Activated CD4-positive, alpha-beta memory T cell treated with anti-CD3 and anti-CD28 coated beads, Interleukin-2, amount 10 ng/mL, durations not matched to agents 7 days and 5 days (primary cell): Measurements from ENCODE around the gene TRPM2. TPM values are rescaled to one million over a fixed set of nuclear protein-coding genes. Genes with fewer than 3 reads are reported as not detected.
"Not testable (repeated sequence)": the region's sequence is repeated elsewhere in the genome, so short reads cannot be mapped to it uniquely, and the experiment has no call there.

Experiments
- CTCF ChIA-PET: fragments of 350-600 bp; sonication (Branson Sonifier 250); formaldehyde crosslinking; loops from one replicate; lab custom pipeline; 2021; ENCODE audit warnings: antibody characterized with exemption, inconsistent platforms; lab: Charles Lee
- POLR2A ChIA-PET: fragments of 350-600 bp; sonication (Branson Sonifier 250); formaldehyde crosslinking; loops from one replicate; lab custom pipeline; 2021; ENCODE audit warnings: antibody characterized with exemption; lab: Charles Lee
- DNase-seq: peaks from one replicate; pipeline ENCODE4 v3.0.0-alpha.2; 2020
- H3K27ac Mint-ChIP-seq: one replicate; pipeline ENCODE4 v1.8.0; 2021; ENCODE audit warnings: mild to moderate bottlenecking, mixed read lengths
- H3K27me3 Mint-ChIP-seq: one replicate; pipeline ENCODE4 v1.8.0; 2021; ENCODE audit warnings: mixed read lengths
- H3K36me3 Mint-ChIP-seq: one replicate; pipeline ENCODE4 v1.8.0; 2021; ENCODE audit warnings: low read depth, mixed read lengths
- H3K4me1 Mint-ChIP-seq: one replicate; pipeline ENCODE4 v1.8.0; 2021; ENCODE audit warnings: mixed read lengths
- H3K4me3 Mint-ChIP-seq: one replicate; pipeline ENCODE4 v1.8.0; 2021; ENCODE audit warnings: mild to moderate bottlenecking, mixed read lengths
- H3K9me3 Mint-ChIP-seq: one replicate; pipeline ENCODE4 v1.8.0; 2021; ENCODE audit warnings: mixed read lengths
- total RNA-seq, 2 experiments: library from RNA; stranded (reverse); gene quantifications; one replicate each; pipeline ENCODE4 v1.2.3, GENCODE V29; 2021

Gene TRPM2
- total RNA-seq, 2 experiments from 2014 or later = 13.7 to 14.8 TPM

DNA sequence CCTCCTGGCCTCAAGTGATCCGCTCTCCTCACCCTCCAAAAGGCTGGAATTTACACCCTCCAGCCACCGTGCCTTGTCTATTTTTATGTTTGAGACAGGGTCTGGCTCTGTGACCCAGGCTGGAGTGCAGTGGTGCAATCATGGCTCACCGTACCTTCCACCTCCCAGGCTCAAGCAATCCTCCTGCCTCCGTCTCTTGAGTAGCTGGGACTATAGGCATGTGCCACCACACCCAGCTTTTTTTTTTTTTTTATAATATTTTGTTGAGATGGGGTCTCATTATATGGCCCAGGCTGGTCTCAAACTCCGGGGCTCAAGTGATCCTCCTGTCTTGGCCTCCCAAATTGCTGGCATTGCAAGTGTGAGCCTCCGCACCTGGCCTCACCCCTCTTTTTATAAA lies 38.8 kb downstream of the TRPM2 start:
- Mint-ChIP-seq H3K4me3 (no peak overlapping the region), H3K9me3 (no peaks in the 10 kb centered on the region), H3K27me3 (peaks cover 2% of the 10 kb centered on the region), H3K36me3 (no peaks in the 10 kb centered on the region), H3K27ac (no peak overlapping the region), H3K4me1 (peaks cover 4% of the 10 kb centered on the region)
- no peak for DNase-seq
- CTCF ChIA-PET = no interaction called here
- POLR2A ChIA-PET = no interaction called here

DNA sequence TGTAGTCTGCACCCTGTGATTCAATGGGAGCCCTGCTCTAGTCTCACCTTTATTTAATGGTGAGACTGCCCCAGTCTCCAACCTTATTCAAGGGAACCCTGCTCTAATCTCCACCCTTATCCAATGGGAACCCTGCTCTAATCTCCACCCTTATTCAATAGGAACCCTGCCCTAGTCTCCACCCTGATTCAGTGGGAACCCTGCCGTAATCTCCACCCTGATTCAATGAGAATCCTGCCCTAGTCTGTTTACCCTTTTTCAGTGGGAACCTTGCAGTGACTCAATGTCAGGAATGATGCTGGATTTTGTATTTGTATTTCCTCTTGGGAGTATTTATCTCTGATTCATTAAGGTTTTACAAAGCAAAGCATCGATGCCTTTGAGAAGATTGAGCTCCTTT lies 39.5 kb downstream of the TRPM2 start:
- peaks cover 4% of the 10 kb centered on the region for H3K4me1 Mint-ChIP-seq
- H3K9me3 Mint-ChIP-seq = no peaks in the 10 kb centered on the region
- H3K27me3 Mint-ChIP-seq = peaks cover 2% of the 10 kb centered on the region
- POLR2A ChIA-PET = no interaction called here
- DNase-seq = no peak
- CTCF ChIA-PET = no interaction called here
- no peak overlapping the region for H3K27ac Mint-ChIP-seq
- no peaks in the 10 kb centered on the region for H3K36me3 Mint-ChIP-seq
- H3K4me3 Mint-ChIP-seq = no peak overlapping the region

DNA sequence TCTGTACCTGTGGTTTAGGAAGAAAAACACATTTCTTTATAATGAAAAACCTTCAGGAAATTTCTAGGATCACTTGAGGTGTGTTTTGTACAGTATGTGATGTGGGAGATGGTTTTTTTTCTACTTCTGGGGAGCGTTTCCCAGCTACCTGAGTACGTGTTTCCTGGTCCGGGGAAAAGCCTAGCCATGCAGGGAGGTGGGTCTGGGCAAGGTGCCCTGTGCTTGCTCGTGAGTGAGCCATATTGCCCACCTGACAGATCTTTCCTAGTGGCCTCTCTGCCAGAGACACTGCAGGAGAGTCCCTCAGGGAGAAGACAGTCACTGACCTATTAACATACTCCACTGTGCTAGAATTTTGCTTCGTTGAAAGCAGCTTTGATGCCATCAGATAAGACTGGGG lies 41.3 kb downstream of the TRPM2 start:
- no peaks in the 10 kb centered on the region for H3K36me3 Mint-ChIP-seq
- no peak for DNase-seq
- H3K4me1 Mint-ChIP-seq = peaks cover 4% of the 10 kb centered on the region
- no peaks in the 10 kb centered on the region for H3K9me3 Mint-ChIP-seq
- ChIA-PET POLR2A (no interaction called here), CTCF (interaction anchor here (0.6 kb wide), 1 partner anchor 456 kb away, joined by 3 read pairs; no protein-coding TSS in a partner anchor)
- H3K4me3 Mint-ChIP-seq = no peak overlapping the region
- no peaks in the 10 kb centered on the region for H3K27me3 Mint-ChIP-seq
- no peak overlapping the region for H3K27ac Mint-ChIP-seq

DNA sequence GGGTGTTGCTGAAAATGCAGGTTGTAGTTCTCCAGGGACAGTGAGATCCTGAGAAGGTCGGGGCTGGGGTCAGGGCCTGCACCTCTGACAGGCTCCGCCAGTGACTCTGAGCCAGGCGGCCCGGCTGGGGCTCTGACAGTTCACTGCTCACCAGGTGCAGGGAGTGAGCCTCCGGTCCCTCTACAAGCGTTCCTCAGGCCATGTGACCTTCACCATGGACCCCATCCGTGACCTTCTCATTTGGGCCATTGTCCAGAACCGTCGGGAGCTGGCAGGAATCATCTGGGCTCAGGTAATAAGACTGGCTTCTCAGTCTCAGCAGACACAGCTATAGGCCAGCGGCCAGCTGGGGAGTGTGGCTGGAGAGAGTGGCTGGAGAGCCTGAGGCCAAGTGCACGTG lies 41.8 kb downstream of the TRPM2 start:
- H3K4me3 Mint-ChIP-seq = no peak overlapping the region
- POLR2A ChIA-PET = no interaction called here
- peaks cover 4% of the 10 kb centered on the region for H3K4me1 Mint-ChIP-seq
- CTCF ChIA-PET = no interaction called here
- H3K9me3 Mint-ChIP-seq = no peaks in the 10 kb centered on the region
- no peaks in the 10 kb centered on the region for H3K27me3 Mint-ChIP-seq
- H3K27ac Mint-ChIP-seq = no peak overlapping the region
- no peaks in the 10 kb centered on the region for H3K36me3 Mint-ChIP-seq
- DNase-seq = no peak

DNA sequence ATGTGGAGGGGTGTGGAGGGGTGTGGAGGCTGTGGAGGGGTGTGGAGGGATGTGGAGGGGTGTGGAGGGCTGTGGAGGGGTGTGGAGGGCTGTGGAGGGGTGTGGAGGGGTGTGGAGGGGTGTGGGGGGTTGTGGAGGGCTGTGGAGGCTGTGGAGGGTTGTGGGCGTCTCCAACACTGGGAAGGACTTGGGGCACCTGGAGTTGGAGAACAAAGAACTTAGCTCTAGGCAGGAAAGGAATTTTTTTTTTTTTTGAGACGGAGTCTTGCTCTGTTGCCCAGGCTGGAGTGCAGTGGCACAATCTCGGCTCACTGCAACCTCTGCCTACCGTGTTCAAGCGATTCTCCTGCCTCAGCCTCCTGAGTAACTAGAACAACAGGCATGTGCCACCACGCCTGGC lies 43.4 kb downstream of the TRPM2 start:
- H3K4me1 Mint-ChIP-seq, CTCF ChIA-PET, H3K27me3 Mint-ChIP-seq, POLR2A ChIA-PET, DNase-seq, H3K9me3 Mint-ChIP-seq, H3K27ac Mint-ChIP-seq, H3K4me3 Mint-ChIP-seq, H3K36me3 Mint-ChIP-seq: not testable (repeated sequence)

DNA sequence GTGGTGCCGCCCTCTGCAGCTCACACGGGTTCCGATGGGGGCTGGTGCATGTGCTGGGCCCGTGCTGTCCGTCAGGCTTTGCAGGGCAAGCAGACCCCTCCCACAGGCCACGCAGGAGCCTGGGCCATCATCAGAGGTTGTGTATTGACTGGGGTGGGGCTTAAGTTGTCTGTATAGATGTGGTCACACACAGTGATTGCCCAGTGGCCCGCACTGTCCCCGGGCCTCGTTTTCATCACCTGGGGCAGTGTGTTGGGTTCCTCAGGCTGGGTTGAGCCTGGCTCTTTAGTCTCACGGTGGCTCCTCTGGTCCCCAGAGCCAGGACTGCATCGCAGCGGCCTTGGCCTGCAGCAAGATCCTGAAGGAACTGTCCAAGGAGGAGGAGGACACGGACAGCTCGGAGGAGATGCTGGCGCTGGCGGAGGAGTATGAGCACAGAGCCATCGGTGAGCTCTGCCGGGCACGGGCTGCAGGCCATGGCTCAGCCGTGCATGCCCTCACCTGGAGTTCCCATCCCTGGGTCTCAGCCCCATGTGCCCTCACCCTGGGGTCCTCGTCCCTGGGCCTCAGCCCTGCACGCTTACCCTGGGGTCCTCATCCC lies 44.1 kb downstream of the TRPM2 start:
- H3K4me3 Mint-ChIP-seq = no peak overlapping the region
- H3K36me3 Mint-ChIP-seq = no peaks in the 10 kb centered on the region
- CTCF ChIA-PET = no interaction called here
- H3K9me3 Mint-ChIP-seq = no peaks in the 10 kb centered on the region
- DNase-seq = no peak
- H3K4me1 Mint-ChIP-seq = peaks cover 4% of the 10 kb centered on the region
- no peak overlapping the region for H3K27ac Mint-ChIP-seq
- H3K27me3 Mint-ChIP-seq = no peaks in the 10 kb centered on the region
- POLR2A ChIA-PET = no interaction called here

DNA sequence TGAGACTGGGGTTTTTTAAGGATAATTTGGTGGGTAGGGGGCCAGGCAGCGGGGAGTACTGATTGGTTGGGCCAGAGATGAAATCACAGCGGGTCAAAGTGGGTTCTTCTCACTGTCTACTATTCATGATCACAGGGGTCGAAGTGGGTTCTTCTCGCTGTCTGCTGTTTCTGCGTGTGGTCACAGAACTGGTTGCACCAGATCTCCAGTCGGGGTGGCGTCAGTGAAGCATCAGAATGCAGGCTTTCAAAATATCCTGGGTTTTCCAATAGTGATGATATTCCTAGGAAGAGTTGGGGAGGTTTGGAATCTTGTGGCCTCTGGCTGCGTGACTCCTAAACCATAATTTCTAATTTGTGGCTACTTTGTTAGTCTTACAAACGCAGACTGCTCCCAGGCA lies 45.1 kb downstream of the TRPM2 start:
- Mint-ChIP-seq H3K4me1 (peaks cover 4% of the 10 kb centered on the region), H3K27me3 (no peaks in the 10 kb centered on the region), H3K4me3 (no peak overlapping the region), H3K36me3 (no peaks in the 10 kb centered on the region), H3K27ac (no peak overlapping the region), H3K9me3 (no peaks in the 10 kb centered on the region)
- ChIA-PET POLR2A (no interaction called here), CTCF (no interaction called here)
- DNase-seq = no peak

DNA sequence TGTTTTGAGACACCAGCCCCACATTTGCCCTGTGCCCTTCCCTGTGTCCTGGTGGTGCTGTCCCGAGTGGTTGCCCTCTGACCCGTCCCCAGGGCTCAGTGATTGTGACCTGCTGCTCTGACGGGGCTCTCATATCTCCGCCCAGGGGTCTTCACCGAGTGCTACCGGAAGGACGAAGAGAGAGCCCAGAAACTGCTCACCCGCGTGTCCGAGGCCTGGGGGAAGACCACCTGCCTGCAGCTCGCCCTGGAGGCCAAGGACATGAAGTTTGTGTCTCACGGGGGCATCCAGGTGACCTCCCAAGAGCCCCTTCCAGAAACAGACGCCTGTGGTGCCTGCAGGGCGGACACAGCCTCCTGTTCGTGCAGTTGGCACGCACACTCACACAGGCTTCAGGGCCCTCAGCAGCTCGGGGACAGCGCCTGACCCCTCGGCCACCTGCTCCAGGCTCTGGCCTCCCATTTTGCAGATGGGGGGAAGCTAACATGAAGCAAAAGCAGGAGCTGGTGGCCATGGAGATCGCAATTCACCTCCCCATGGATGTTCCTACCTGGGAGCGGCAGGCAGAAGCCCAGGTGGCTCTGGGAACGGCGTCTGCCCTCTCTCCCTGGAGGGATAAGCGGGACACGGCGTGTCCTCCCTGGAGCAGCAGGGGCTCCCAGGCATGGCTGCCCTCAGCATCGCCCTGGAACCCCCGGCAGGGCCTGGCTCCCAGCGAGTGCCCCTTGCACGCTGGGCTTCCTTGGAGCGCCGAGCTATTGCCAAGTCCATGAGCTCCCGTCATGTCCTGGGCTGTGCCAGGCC lies 45.9 kb downstream of the TRPM2 start:
- ChIA-PET CTCF (no interaction called here), POLR2A (no interaction called here)
- H3K27ac Mint-ChIP-seq = no peak overlapping the region
- no peak overlapping the region for H3K4me3 Mint-ChIP-seq
- no peaks in the 10 kb centered on the region for H3K27me3 Mint-ChIP-seq
- no peaks in the 10 kb centered on the region for H3K9me3 Mint-ChIP-seq
- DNase-seq = no peak
- H3K4me1 Mint-ChIP-seq = peaks cover 4% of the 10 kb centered on the region
- H3K36me3 Mint-ChIP-seq = no peaks in the 10 kb centered on the region

DNA sequence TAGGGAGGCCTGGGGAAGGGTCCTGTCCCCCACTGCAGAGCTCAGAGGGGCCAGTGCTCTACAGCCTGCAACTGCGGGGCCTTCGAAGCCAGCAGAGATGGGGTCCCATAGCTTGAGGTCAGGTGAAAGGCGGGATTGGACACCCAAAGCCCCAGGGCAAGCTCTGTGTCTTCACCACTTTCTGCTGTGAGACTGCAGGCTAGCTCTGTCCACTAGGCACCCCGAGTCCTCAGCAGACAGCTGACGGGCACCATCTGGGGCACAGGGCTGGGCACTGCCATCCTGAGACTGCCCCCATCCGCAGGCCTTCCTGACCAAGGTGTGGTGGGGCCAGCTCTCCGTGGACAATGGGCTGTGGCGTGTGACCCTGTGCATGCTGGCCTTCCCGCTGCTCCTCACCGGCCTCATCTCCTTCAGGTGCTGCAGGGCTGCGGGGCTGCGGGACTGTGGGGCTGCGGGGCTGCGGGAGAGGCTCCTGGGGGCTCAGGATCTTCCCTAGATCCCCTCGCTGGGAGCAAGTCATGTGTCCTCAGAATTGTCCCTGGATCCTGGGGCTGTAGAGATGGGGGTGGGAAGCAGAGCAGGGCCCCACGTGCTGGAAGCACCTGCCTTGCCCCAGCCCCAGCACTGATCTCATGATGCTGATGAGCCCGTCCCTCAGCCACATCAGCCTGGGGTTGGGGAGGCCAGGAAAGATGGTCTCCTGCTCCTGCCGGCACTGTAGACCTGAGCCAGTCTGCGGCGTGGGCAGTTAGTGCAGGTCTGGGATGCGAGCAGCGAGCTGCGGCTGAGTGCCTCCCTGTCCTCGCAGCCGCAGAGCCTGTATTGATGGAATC lies 46.8 kb downstream of the TRPM2 start:
- Mint-ChIP-seq H3K27ac (no peak overlapping the region), H3K4me1 (peaks cover under 1% of the 10 kb centered on the region), H3K27me3 (no peaks in the 10 kb centered on the region), H3K36me3 (no peaks in the 10 kb centered on the region), H3K9me3 (no peaks in the 10 kb centered on the region), H3K4me3 (no peak overlapping the region)
- CTCF ChIA-PET = no interaction called here
- POLR2A ChIA-PET = no interaction called here
- no peak for DNase-seq

DNA sequence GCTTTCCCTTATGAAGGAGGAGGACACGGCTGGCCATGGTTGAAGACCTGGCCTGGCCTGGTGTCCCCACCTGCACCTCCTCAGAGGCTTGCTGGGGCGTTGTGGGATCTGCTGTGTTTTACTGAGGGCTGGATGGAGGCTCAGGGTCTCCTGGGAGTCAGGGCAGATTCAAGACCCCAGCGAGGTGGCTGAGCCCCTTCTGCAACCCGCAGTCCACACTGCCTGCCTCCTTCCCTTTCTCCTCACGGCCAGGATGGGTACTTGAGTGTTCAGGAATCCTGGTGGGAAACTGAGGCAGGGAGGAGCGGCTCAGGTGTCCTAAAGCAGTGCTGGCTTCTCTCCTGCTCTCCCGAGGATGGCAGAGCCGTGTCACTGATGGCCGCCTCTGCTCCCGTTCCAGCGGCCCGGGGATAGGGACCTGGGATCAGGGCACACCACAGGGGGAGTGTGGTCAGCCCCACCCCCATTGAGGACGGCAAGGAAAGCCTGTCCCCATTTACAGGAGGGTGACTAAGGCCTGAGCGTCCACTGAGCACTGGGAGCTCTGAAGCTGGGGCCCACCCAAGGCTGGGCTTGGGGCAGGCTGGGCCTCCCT lies 47.5 kb downstream of the TRPM2 start:
- Mint-ChIP-seq H3K9me3 (no peaks in the 10 kb centered on the region), H3K4me3 (no peak overlapping the region), H3K36me3 (no peaks in the 10 kb centered on the region), H3K27ac (no peak overlapping the region), H3K27me3 (no peaks in the 10 kb centered on the region), H3K4me1 (no peaks in the 10 kb centered on the region)
- no peak for DNase-seq
- ChIA-PET POLR2A (no interaction called here), CTCF (no interaction called here)

DNA sequence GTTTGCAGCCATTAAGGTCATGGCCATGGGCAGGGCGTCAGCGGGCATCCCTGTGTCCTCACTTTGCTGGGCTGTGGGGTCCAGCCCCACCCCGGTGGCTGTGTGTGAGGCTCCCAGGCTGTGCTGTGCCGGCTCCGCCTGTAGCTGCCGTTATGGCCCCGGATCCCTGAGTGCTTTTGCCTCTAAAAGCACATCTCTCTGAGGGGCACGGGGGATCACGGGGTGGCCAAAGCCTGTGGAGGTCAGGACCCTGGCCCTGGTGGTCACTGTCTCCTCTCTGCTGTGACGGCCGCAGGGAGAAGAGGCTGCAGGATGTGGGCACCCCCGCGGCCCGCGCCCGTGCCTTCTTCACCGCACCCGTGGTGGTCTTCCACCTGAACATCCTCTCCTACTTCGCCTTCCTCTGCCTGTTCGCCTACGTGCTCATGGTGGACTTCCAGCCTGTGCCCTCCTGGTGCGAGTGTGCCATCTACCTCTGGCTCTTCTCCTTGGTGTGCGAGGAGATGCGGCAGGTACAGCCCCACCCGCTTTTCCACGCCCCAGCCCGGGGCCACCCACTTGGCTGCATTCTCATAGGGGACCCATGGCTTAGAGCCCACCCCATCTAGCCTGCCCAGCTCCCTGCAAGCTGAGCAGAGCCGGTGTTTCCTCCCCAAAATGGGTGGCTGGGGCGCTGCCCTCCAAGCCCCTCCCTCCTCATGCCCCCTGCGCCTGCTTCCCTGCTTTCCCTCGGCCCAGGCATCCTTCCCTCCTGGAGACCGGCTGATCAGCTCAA lies 48.2 kb downstream of the TRPM2 start:
- Mint-ChIP-seq H3K27me3 (no peaks in the 10 kb centered on the region), H3K4me1 (no peaks in the 10 kb centered on the region), H3K27ac (no peak overlapping the region), H3K36me3 (peaks cover 6% of the 10 kb centered on the region), H3K4me3 (no peak overlapping the region), H3K9me3 (peaks cover 6% of the 10 kb centered on the region)
- POLR2A ChIA-PET = no interaction called here
- no peak for DNase-seq
- CTCF ChIA-PET = no interaction called here

DNA sequence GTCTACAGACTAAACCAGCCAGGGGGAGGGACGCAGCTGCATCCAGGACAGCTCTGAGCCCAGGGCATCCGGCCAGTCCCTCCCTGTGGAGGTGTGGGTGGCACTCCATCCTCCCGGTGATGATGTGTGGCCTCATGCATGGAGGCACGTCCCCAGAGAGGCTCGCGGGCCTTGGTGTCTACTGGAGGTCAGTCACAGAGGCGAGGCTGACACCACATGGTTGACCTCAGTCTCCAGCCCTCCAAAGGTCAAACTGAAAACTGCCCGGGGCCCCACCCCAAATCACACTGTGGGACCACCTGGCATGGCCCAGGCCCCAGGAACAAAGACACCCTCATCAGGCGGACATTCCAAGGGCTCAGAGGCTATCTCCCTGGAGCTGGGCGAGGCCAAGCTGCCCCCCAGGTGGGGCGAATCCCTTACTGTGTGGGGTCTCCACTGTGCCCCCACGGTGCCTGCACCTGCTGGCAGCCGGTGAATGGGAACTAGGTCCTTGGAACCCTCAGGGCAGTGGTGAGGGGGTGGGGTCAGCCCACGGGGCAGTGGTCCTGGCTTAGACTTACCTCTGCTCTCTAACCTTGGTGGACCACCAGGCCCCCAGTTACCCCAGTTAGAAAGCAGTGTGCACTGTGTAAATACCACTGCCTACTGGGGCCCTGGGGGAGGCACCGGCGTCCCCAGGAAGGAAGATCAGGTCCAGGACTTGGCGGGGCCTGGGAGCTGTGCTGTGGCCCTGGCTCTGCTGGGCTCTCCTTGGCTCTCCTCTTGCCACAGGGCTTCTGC lies 49.1 kb downstream of the TRPM2 start:
- no peak for DNase-seq
- no peak overlapping the region for H3K27ac Mint-ChIP-seq
- H3K9me3 Mint-ChIP-seq = peaks cover 9% of the 10 kb centered on the region
- CTCF ChIA-PET = no interaction called here
- no peaks in the 10 kb centered on the region for H3K27me3 Mint-ChIP-seq
- no peak overlapping the region for H3K4me3 Mint-ChIP-seq
- POLR2A ChIA-PET = no interaction called here
- H3K36me3 Mint-ChIP-seq = peaks cover 10% of the 10 kb centered on the region
- peaks cover 2% of the 10 kb centered on the region for H3K4me1 Mint-ChIP-seq
